Parathyroid adenoma (tissue), 2 donors: Measurements from ENCODE around the gene ZBTB7A.

Experiments used
- H2AFZ ChIP-seq: fragments of 300-600 bp; sonication (generic); one replicate; pipeline ENCODE4 v1.7.0; 2017; ENCODE audit warnings: antibody characterized with exemption, mild to moderate bottlenecking
- H3K27ac ChIP-seq: fragments of 300-600 bp; sonication (generic); one replicate; pipeline ENCODE4 v1.7.0; 2017
- H3K27me3 ChIP-seq: fragments of 300-600 bp; sonication (generic); one replicate; pipeline ENCODE4 v1.7.0; 2017; ENCODE audit warnings: low read length; ENCODE audit not compliant: control insufficient read depth, insufficient read depth
- H3K36me3 ChIP-seq: fragments of 300-600 bp; sonication (generic); one replicate; pipeline ENCODE4 v1.7.0; 2017; ENCODE audit warnings: low read length; ENCODE audit not compliant: control insufficient read depth, insufficient read depth
- H3K4me1 ChIP-seq: fragments of 300-600 bp; sonication (generic); one replicate; pipeline ENCODE4 v1.7.0; 2017; ENCODE audit warnings: control low read depth
- H3K4me2 ChIP-seq: fragments of 300-600 bp; sonication (generic); one replicate; pipeline ENCODE4 v1.7.0; 2017; ENCODE audit warnings: low read length
- H3K4me3 ChIP-seq: fragments of 300-600 bp; sonication (generic); one replicate; pipeline ENCODE4 v1.7.0; 2017; ENCODE audit warnings: low read depth, low read length
- H3K79me2 ChIP-seq: fragments of 300-600 bp; sonication (generic); one replicate; pipeline ENCODE4 v1.7.0; 2017; ENCODE audit warnings: control low read depth
- H3K9ac ChIP-seq: fragments of 300-600 bp; sonication (generic); one replicate; pipeline ENCODE4 v1.7.0; 2017; ENCODE audit warnings: mild to moderate bottlenecking
- H3K9me3 ChIP-seq: fragments of 300-600 bp; sonication (generic); one replicate; pipeline ENCODE4 v1.7.0; 2017; ENCODE audit warnings: low read length; ENCODE audit not compliant: control insufficient read depth
- CTCF ChIP-seq: fragments of 300-600 bp; sonication (generic); IDR thresholded peaks from one replicate; pipeline ENCODE4 v1.7.0; 2017; ENCODE audit warnings: antibody characterized with exemption, mild to moderate bottlenecking
- donor health status: primary hyperparathyroidism.

Gene ZBTB7A

GRCh38 chr19:4059453-4059871 lies 7.2 kb downstream of the ZBTB7A start:
- Histone ChIP-seq H3K36me3 (no peaks in the 10 kb centered on the region), H3K9ac (no peak overlapping the region), H3K79me2 (peaks cover 85% of the 10 kb centered on the region), H3K4me2 (no peak overlapping the region), H2AFZ (no peak overlapping the region), H3K4me3 (peak overlapping the region; percentile 9), H3K27me3 (no peaks in the 10 kb centered on the region), H3K9me3 (no peaks in the 10 kb centered on the region), H3K27ac (peak overlapping the region; percentile 87), H3K4me1 (peaks cover 39% of the 10 kb centered on the region)
- no peak for TF ChIP-seq CTCF

GRCh38 chr19:4058693-4059452 lies 7.8 kb downstream of the ZBTB7A start:
- Histone ChIP-seq H3K4me1 (peaks cover 39% of the 10 kb centered on the region), H3K27ac (peak overlapping the region; percentile 87), H3K4me2 (no peak overlapping the region), H3K9ac (no peak overlapping the region), H3K36me3 (no peaks in the 10 kb centered on the region), H2AFZ (no peak overlapping the region), H3K27me3 (no peaks in the 10 kb centered on the region), H3K79me2 (peaks cover 81% of the 10 kb centered on the region), H3K4me3 (no peak overlapping the region), H3K9me3 (no peaks in the 10 kb centered on the region)
- no peak for TF ChIP-seq CTCF

- Histone ChIP-seq H3K4me1 (peaks cover 32% of the 10 kb centered on the region), H3K79me2 (peaks cover 81% of the 10 kb centered on the region), H2AFZ (no peak overlapping the region), H3K4me2 (no peak overlapping the region), H3K27ac (peak overlapping the region; percentile 87), H3K4me3 (no peak overlapping the region), H3K27me3 (no peaks in the 10 kb centered on the region), H3K9me3 (no peaks in the 10 kb centered on the region), H3K9ac (no peak overlapping the region), H3K36me3 (no peaks in the 10 kb centered on the region)
- TF ChIP-seq CTCF, result no peak
Observed at GRCh38 chr19:4057931-4058692, 8.6 kb downstream of the ZBTB7A start.

- Histone ChIP-seq H3K9me3 (no peaks in the 10 kb centered on the region), H3K9ac (no peak overlapping the region), H3K4me2 (no peak overlapping the region), H3K27ac (no peak overlapping the region), H3K27me3 (no peaks in the 10 kb centered on the region), H2AFZ (no peak overlapping the region), H3K4me3 (no peak overlapping the region), H3K36me3 (no peaks in the 10 kb centered on the region), H3K79me2 (peaks cover 71% of the 10 kb centered on the region), H3K4me1 (peaks cover 4% of the 10 kb centered on the region)
- TF ChIP-seq CTCF, result no peak
Observed at GRCh38 chr19:4055209-4055552, 11.5 kb downstream of the ZBTB7A start.
